MM.1S (cell line): ENCODE measurements around the gene MAGOH.

ENCODE experiments used
- DNase-seq: peaks from one replicate; pipeline ENCODE4 v3.0.0-alpha.2; 2015
- H2AFZ ChIP-seq: fragments of 300-600 bp; sonication (generic); 2 replicates; pipeline ENCODE4 v1.6.0; 2016; ENCODE audit warnings: antibody characterized with exemption, low read length
- H3F3A ChIP-seq: fragments of 300-600 bp; sonication (generic); 2 replicates; pipeline ENCODE4 v1.6.1; 2016; ENCODE audit warnings: mild to moderate bottlenecking, antibody characterized with exemption, low read length, moderate library complexity, mixed read lengths; ENCODE audit not compliant: insufficient read depth
- H3K27ac ChIP-seq: fragments of 300-600 bp; sonication (generic); 2 replicates; pipeline ENCODE4 v1.5.1; 2016; ENCODE audit warnings: mild to moderate bottlenecking, low read length
- H3K27me3 ChIP-seq: fragments of 300-600 bp; sonication (generic); replicated peaks from 2 replicates; pipeline ENCODE4 v1.6.0; 2016; ENCODE audit warnings: low read length; ENCODE audit not compliant: insufficient read depth
- H3K36me3 ChIP-seq: fragments of 300-600 bp; sonication (generic); replicated peaks from 2 replicates; pipeline ENCODE4 v1.6.1; 2016; ENCODE audit warnings: mild to moderate bottlenecking, low read length, mixed read lengths; ENCODE audit not compliant: insufficient read depth
- H3K4me1 ChIP-seq: fragments of 300-600 bp; sonication (generic); 2 replicates; pipeline ENCODE4 v1.6.1; 2016; ENCODE audit warnings: low read length, mixed read lengths
- H3K4me2 ChIP-seq: fragments of 300-600 bp; sonication (generic); 2 replicates; pipeline ENCODE4 v1.6.0; 2016; ENCODE audit warnings: low read depth, low read length
- H3K4me3 ChIP-seq: fragments of 300-600 bp; sonication (generic); 2 replicates; pipeline ENCODE4 v1.5.1; 2016; ENCODE audit warnings: low read length, mixed read lengths
- H3K79me2 ChIP-seq: fragments of 300-600 bp; sonication (generic); 2 replicates; pipeline ENCODE4 v1.6.1; 2016; ENCODE audit warnings: mixed run types, low read length, mixed read lengths
- H3K9ac ChIP-seq: fragments of 300-600 bp; sonication (generic); 2 replicates; pipeline ENCODE4 v1.6.1; 2016; ENCODE audit warnings: low read length, mixed read lengths
- H3K9me2 ChIP-seq: fragments of 300-600 bp; sonication (generic); replicated peaks from 2 replicates; pipeline ENCODE4 v1.6.1; 2016; ENCODE audit warnings: mild to moderate bottlenecking, low read length, mixed read lengths; ENCODE audit not compliant: insufficient read depth
- H3K9me3 ChIP-seq: fragments of 300-600 bp; sonication (generic); replicated peaks from 2 replicates; pipeline ENCODE4 v1.6.1; 2016; ENCODE audit warnings: mild to moderate bottlenecking, low read length, mixed read lengths; ENCODE audit not compliant: insufficient read depth
- H4K20me1 ChIP-seq: fragments of 300-600 bp; sonication (generic); 2 replicates; pipeline ENCODE4 v1.6.1; 2016; ENCODE audit warnings: mild to moderate bottlenecking, low read length, moderate library complexity, mixed read lengths; ENCODE audit not compliant: insufficient read depth
- EZH2 ChIP-seq: fragments of 300-600 bp; sonication (generic); optimal IDR thresholded peaks from 2 replicates; pipeline ENCODE3; 2017; ENCODE audit warnings: low read depth, mild to moderate bottlenecking, antibody characterized with exemption, low read length, mixed read lengths
- EZH2phosphoT487 ChIP-seq: fragments of 300-600 bp; sonication (generic); IDR thresholded peaks from 2 replicates; pipeline ENCODE4 v1.6.1; 2018; ENCODE audit warnings: antibody characterized with exemption, low read length
- TF ChIP-seq, protein P1 (sequence below): fragments of 300-600 bp; sonication (generic); IDR thresholded peaks from 2 replicates; pipeline ENCODE4 v1.5.1; 2016; ENCODE audit warnings: antibody characterized with exemption, low read length, mixed read lengths

The MAGOH gene

DNA sequence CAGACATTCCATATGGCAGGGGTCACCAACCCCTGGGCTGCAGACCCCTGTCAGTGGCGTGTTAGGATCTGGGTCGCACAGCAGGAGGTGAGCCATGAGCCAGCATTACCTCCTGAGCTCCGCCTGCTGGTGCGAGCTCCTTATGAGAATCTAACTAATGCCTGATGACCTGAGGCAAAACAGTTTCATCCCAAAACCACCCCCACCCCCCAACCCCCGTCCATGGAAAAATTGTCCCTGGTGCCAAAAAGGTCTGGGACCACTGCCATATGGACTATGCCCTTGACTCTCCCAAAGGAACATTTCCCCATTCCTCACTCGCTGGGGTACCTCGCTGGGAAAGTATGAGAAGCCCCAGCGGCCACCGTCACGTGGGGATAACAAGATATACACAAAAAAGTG, 48.1 kb downstream of the MAGOH start:
- no peaks in the 10 kb centered on the region for H3K9me3 ChIP-seq
- H3K4me2 ChIP-seq, result no peak overlapping the region
- no peaks in the 10 kb centered on the region for H3K4me1 ChIP-seq
- H4K20me1 ChIP-seq, result no peaks in the 10 kb centered on the region
- no peak for DNase-seq
- H3K9me2 ChIP-seq, result no peaks in the 10 kb centered on the region
- H2AFZ ChIP-seq, result no peak overlapping the region
- H3F3A ChIP-seq, result no peaks in the 10 kb centered on the region
- no peaks in the 10 kb centered on the region for H3K36me3 ChIP-seq
- H3K4me3 ChIP-seq, result no peak overlapping the region
- no peak overlapping the region for H3K9ac ChIP-seq
- no peaks in the 10 kb centered on the region for H3K79me2 ChIP-seq
- H3K27ac ChIP-seq, result no peak overlapping the region
- H3K27me3 ChIP-seq, result no peaks in the 10 kb centered on the region
- TF ChIP-seq EZH2 (no peak), EZH2phosphoT487 (no peak)
- TF ChIP-seq, protein P1, sequence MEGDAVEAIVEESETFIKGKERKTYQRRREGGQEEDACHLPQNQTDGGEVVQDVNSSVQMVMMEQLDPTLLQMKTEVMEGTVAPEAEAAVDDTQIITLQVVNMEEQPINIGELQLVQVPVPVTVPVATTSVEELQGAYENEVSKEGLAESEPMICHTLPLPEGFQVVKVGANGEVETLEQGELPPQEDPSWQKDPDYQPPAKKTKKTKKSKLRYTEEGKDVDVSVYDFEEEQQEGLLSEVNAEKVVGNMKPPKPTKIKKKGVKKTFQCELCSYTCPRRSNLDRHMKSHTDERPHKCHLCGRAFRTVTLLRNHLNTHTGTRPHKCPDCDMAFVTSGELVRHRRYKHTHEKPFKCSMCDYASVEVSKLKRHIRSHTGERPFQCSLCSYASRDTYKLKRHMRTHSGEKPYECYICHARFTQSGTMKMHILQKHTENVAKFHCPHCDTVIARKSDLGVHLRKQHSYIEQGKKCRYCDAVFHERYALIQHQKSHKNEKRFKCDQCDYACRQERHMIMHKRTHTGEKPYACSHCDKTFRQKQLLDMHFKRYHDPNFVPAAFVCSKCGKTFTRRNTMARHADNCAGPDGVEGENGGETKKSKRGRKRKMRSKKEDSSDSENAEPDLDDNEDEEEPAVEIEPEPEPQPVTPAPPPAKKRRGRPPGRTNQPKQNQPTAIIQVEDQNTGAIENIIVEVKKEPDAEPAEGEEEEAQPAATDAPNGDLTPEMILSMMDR, result no peak

DNA sequence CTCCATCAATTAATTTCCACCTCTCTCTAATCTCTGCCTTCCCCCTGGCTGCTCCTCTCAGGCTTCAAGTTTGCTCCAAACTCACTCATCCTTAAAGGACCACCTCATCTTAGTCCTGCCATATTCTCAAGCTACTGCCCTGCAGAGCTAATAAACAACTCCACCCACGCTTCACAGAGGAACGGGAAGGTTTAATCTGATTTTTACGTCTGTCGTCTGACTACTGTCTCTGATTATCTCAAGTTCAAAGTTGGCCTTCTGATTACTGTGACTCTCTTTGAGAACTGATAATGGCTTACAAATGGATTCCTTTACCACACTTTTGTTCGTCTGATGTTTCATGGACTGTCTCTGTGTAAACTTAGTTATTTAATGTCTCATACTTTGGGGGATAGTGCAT, 49.3 kb downstream of the MAGOH start:
- TF ChIP-seq, protein P1, result no peak
- TF ChIP-seq EZH2phosphoT487 (no peak), EZH2 (no peak)
- DNase-seq, result no peak

DNA sequence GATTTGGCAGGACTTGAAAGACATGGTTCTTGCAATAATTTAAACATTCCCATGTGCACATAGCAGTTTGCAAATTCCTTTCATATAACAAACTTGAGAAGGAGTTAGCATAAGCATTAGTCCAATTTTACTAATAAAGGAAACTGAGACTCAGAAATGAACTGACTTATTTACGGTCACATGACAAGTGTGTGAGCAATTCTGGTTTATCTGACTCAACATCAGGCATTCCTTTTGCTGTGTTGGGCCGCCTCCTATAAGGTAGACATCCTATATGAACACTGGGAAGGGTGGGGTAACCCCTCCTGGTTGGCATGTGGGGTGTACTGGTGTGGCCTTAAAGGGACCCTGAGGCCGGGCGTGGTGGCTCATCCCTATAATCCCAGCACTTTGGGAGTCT, 50.2 kb downstream of the MAGOH start:
- no peak overlapping the region for H3K4me2 ChIP-seq
- no peak overlapping the region for H2AFZ ChIP-seq
- H3K4me1 ChIP-seq, result no peaks in the 10 kb centered on the region
- no peaks in the 10 kb centered on the region for H3K9me3 ChIP-seq
- 0 out of 2 replicates have a peak, but pooled peaks cover 7% of the 10 kb centered on the region for H3K27me3 ChIP-seq
- H3K79me2 ChIP-seq, result no peaks in the 10 kb centered on the region
- H3K9me2 ChIP-seq, result no peaks in the 10 kb centered on the region
- no peaks in the 10 kb centered on the region for H3F3A ChIP-seq
- DNase-seq, result no peak
- H3K27ac ChIP-seq, result no peak overlapping the region
- no peak overlapping the region for H3K4me3 ChIP-seq
- no peaks in the 10 kb centered on the region for H4K20me1 ChIP-seq
- TF ChIP-seq, protein P1, result no peak
- no peak for TF ChIP-seq EZH2
- no peak for TF ChIP-seq EZH2phosphoT487
- no peaks in the 10 kb centered on the region for H3K36me3 ChIP-seq
- H3K9ac ChIP-seq, result no peak overlapping the region

More for the DNA sequence above, 49.3 kb downstream of the MAGOH start:
- H3K4me1 ChIP-seq, result no peaks in the 10 kb centered on the region
- no peak overlapping the region for H3K27ac ChIP-seq
- no peaks in the 10 kb centered on the region for H3K79me2 ChIP-seq
- no peak overlapping the region for H2AFZ ChIP-seq
- H3K4me3 ChIP-seq, result no peak overlapping the region
- H3K36me3 ChIP-seq, result no peaks in the 10 kb centered on the region
- H3K9ac ChIP-seq, result no peak overlapping the region
- H3K27me3 ChIP-seq, result 0 out of 2 replicates have a peak, but pooled peaks cover 4% of the 10 kb centered on the region
- no peaks in the 10 kb centered on the region for H3K9me2 ChIP-seq
- no peaks in the 10 kb centered on the region for H4K20me1 ChIP-seq
- H3K9me3 ChIP-seq, result no peaks in the 10 kb centered on the region
- H3K4me2 ChIP-seq, result no peak overlapping the region
- no peaks in the 10 kb centered on the region for H3F3A ChIP-seq
